Activated CD4-positive, CD25-positive, alpha-beta regulatory T cell treated with anti-CD3 and anti-CD28 coated beads, Interleukin-2, amount 50 U/mL, for 72 hours (primary cell): ENCODE measurements around the gene MCM5.
"Not testable (repeated sequence)": the region's sequence is repeated elsewhere in the genome, so short reads cannot be mapped to it uniquely, and the experiment has no call there.

Experiments used
- DNase-seq: peaks from one replicate; pipeline ENCODE4 v3.0.0; 2021

MCM5 gene

GRCh38 chr22:35379146-35379993, 20.6 kb upstream of the MCM5 start:
- DNase-seq = no peak

- no peak for DNase-seq
Measured at GRCh38 chr22:35380013-35380412, 19.9 kb upstream of the MCM5 start.

DNA sequence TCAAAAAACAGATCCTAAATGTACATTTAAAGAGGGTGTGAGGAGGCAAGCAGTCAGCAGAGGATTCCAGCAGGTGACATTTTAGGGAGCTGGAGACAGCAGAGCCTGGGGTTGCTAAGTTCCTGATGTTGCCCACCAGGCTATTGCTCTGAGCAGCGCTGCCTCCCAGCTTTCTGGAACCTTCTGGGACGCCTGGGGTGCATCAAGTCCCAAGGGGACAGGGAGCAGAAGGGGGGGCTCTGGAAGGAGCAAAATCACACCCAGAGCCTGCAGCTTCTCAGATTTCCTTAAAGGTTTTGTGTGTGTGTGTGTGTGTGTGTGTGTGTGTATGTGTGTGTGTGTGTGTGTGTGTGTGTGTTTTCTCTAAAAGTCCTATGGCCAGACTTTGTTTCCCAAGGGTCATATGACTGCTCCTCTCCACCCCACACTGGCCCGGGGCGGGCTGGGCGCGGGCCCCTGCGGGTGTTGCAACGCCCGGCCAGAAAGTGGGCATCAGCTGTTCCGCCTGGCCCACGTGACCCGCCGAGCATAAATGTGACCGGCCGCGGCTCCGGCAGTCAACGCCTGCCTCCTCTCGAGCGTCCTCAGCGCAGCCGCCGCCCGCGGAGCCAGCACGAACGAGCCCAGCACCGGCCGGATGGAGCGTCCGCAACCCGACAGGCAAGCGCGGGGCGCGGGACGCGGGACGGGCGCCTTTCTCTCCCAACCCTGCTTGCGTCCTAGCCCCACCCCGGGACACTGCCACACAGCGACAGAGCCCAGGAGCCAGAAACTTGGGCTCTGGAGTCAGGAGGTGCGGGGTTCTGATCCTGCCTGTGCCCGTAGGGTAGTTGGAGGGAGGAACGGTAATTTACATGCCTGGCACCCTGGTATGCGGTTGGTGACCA, 19.2 kb upstream of the MCM5 start, which contains the start of gene HMOX1:
TSS of gene HMOX1 (plus strand) at position 560 of the 887 bp plus-strand sequence. CDS start at position 638, 78 bp downstream.
- DNase-seq = peak; percentile 78

- DNase-seq = no peak
Measured at GRCh38 chr22:35381424-35382009, 18.4 kb upstream of the MCM5 start.

GRCh38 chr22:35383679-35384071, 16.3 kb upstream of the MCM5 start:
- no peak for DNase-seq

DNA sequence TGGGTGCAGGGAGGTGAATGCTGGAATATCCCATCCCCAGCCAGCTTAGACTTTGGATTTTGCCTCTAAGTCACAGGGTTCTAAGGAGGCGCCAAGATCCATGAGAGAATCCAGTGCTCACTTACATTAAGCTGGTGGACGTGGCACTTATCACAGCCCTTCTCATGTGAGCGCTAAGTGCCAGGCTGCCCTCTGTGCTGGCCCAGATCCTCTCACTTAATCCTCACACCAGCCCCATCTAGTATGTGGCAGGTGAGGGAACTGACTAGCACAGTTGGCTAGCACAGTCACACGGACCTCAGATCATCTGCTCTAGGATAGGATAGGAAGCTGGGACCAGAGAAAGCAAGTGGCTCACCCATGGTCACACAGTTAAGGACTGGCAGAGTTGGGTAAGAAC, 15.4 kb upstream of the MCM5 start:
- DNase-seq = no peak

- DNase-seq = no peak
Measured at GRCh38 chr22:35384975-35385588, 14.9 kb upstream of the MCM5 start.

GRCh38 chr22:35386670-35387288, 13.2 kb upstream of the MCM5 start:
- no peak for DNase-seq

DNA sequence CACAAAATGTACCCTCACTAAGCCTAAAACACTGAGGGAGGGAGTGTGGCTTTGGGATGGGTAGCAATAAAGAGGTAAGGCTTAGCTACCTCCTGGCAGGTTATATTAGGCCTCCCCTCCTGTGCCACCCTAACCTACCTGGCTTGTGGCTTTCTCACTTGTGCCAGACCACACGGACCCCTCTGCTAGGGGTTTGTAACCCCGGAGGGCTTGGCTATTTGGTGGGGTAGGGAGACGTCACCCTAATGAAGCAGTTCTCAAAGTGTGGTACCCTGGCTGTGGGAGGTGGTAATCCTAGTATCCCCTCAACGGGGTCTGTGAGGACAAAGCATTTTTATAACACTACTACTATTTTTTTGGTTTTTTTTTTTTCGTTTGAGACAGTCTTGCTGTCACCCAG, 9.0 kb upstream of the MCM5 start:
- no peak for DNase-seq

DNA sequence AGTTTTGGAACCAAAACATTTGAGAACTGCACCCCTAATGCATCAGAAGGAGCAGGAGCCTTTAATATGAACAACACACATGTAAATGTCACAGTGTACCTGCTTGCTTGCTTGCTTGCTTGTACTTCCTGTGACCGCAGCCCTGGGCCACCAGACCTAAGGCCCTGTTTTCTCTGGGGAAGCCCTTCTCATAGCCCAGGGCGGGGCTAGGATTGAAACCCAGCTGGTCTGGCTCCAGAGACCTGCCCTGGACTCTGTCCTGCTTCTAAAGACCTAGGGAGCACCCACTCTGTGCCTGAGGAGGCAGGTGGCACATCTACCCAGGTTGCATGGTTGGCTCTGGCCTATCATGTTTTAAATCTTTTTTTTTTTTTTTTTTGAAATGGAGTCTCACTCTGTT, 7.6 kb upstream of the MCM5 start:
- no peak for DNase-seq

DNA sequence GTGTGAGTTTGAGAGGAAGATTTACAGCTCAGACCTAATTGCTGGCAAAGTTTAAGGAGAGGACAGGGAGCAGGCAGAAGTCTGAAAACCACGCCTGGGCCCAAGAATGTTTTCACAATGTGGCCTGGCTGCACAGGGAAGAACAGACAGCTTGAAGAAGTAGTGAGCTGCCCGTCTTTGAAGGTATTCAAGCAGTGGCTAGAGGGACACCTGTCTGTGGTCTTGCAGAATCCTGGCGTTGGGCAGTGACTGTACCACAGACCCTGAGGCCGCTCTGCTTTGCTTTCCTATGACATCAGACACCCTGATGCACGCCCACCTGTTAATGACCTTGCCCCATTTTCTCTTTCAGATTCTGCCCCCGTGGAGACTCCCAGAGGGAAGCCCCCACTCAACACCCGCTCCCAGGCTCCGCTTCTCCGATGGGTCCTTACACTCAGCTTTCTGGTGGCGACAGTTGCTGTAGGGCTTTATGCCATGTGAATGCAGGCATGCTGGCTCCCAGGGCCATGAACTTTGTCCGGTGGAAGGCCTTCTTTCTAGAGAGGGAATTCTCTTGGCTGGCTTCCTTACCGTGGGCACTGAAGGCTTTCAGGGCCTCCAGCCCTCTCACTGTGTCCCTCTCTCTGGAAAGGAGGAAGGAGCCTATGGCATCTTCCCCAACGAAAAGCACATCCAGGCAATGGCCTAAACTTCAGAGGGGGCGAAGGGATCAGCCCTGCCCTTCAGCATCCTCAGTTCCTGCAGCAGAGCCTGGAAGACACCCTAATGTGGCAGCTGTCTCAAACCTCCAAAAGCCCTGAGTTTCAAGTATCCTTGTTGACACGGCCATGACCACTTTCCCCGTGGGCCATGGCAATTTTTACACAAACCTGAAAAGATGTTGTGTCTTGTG, 6.6 kb upstream of the MCM5 start:
- DNase-seq = no peak

- no peak for DNase-seq
Measured at GRCh38 chr22:35394011-35394312, 6.0 kb upstream of the MCM5 start.

DNA sequence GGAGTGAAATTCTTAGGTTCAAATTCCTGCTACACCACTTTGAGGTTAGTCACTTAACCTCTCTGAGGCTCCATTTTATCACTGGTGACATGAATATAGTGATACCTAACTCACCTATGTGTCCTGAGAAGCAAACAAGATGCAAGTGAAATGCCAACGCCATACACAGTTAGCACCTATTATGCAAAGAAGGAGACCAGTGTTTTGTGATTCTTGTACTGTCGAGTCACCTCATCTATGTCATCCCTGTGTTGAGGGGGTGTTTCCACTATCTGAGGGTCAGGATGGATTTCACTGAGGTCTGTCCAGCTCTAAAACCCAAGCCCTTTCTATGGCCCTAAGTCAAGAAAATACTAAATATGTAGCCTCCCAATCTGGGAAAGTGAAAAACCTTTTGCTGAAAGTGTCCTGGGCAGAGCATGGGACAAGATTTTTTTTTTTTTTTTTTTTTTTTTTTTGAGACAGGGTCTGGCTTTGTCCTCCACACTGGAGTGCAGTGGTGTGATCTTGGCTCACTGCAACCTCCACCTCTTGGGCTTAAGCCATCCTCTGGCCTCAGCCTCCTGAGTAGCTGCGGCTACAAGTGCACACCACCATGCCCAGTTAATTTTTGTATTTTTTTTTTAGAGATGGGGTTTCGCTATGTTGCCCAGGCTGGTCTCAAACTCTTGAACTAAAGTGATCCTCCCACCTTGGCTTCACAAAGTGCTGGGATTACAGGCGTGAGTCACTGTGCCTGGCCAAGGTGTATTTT, 5.0 kb upstream of the MCM5 start:
- no peak for DNase-seq

DNA sequence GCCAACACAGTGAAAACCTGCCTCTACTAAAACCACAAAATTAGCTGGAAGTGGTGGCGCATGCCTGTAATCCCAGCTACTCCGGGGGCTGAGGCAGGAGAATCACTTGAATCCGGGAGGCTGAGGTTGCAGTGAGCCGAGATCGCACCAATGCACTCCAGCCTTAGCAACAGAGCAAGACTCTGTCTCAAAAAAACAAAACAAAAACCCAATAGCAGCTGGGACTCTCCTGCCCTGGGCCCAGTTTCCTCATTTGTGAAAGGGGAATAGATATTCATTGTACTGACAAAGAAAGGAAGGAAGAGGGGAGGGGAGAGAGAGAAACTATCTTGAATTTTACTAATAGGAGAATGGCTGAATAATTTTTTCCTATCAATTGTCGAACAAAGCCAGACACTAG, 3.3 kb upstream of the MCM5 start:
- not testable (repeated sequence) for DNase-seq

DNA sequence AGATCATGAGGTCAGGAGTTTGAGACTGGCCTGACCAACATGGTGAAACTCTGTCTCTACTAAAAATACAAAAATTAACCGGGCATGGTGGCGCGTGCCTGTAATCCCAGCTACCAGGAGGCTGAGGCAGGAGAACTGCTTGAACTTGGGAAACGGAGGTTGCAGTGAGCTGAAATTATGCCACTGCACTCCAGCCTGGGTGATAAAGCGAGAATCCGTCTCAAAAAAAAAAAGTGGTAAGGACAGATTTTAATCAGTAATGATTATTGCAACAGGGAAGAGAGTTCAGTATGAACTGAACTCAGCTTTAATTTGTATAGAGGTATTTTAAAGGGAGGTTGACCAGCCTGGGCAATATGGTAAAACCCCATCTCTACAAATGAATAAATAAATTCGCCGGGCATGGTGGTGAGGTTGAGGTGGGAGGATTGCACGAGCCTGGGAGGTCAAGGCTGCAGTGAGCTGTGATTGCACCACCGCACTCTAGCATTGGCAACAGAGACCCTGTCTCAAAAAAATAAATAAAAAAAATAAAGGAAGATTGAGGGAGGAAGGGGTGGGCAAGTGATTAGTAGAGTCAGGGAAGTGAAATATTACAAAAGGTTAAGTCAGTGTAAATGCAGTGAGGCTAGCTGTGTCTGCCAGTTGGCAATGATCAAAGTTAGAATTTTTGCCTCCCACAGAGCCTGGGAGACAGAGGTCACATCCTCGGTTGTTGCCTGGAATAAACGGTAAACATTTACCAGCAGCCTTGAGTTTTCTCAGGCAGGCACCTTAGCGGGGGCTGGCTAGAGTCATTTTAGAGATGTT, 2.6 kb upstream of the MCM5 start:
- no peak for DNase-seq

GRCh38 chr22:35398591-35398973, 1.4 kb upstream of the MCM5 start:
- DNase-seq = no peak

DNA sequence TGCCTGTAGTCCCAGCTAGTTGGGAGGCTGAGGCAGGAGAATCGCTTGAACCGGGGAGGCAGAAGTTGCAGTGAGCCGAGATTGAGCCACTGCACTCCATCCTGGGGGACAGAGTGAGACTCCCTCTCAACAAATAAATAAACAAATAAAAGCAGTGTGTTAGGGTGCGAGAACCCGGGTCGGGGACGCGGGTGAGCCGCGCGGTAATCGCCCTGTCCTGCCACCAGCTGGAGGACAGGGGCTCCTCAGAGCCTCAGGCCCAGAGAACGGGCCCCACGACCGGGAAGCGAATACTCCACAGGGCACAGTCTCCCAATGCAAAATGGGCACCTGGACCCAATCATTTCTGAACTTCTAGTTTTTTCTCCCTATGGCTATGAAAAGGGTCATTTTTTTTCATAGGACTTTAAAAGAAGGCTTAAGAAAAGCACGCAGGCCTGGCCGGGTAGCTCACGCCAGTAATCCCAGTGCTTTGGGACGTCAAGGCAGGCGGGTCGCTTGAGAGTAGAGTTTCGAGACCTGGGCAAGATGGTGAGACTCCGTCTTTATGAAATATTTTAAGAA, 744 bp upstream of the MCM5 start:
- DNase-seq = no peak

DNA sequence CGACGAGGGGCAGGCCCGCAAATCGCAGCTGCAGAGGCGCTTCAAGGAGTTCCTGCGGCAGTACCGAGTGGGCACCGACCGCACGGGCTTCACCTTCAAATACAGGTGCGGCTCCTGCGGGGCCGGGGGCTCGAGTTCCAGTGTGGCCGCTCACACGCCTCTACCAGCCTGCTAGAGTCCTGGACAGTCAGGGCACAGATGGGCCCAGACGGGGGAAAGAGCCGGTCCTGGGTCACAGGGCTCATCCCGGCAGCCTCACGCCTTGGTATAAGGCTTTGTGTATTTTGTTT, 506 bp downstream of the MCM5 start:
- no peak for DNase-seq

DNA sequence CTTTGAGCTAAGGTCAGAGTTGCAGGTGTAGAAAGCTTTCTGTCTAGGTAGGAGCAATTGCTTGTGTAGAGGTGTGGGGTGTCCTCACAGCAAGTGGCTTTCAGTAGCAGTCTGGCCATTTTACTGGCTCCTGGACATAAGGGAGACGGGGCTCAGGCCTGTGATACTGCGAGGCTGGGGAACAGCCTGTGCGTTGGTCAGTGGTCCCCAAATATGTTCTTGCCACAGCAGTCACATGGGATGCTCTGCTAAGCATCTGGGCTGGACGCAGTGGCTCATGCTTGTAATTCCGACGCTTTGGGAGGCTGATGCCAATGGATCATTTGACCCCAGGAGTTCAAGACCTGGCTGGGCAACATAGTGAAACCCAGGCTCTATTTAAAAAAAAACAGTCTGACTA, 1.9 kb downstream of the MCM5 start:
- DNase-seq = no peak

DNA sequence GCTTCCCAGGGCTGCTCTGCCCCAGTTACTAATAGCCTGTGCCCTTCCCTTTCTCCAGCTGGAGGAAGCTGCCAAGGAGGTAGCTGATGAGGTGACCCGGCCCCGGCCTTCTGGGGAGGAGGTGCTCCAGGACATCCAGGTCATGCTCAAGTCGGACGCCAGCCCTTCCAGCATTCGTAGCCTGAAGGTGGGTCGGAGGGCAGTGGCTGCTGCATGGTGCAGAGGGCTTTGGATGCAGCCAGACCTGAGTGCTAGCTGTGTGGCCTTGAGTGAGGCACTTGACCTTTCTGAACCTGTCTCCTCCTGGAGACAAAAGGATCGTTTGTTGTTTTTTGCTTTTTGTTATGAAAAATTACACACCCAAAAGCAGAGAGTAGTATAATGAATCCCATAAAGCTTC, 3.4 kb downstream of the MCM5 start:
- no peak for DNase-seq
